GM13977 (cell line): Measurements from ENCODE around the gene NDFIP2.

ENCODE experiments used
- DNase-seq: peaks from one replicate; pipeline ENCODE4 v3.0.0; 2012; ENCODE audit warnings: low spot score
- in situ Hi-C: fragments of 300-500 bp; cut with MboI; formaldehyde crosslinking; loops from one replicate; pipeline ENCODE4 v1.12.0; 2022; ENCODE audit warnings: low sequenced_read_pairs, low pct_unique_long_range_greater_than_20kb, mixed read lengths, inconsistent platforms; ENCODE audit not compliant: unreplicated experiment
- TF ChIP-seq, protein P1 (sequence below): IDR thresholded peaks from 2 replicates; pipeline ENCODE4 v1.5.1; 2012; ENCODE audit warnings: mild to moderate bottlenecking, control low read depth; ENCODE audit not compliant: insufficient read depth; ENCODE audit errors: extremely low read depth, missing control alignments

The NDFIP2 gene

DNA sequence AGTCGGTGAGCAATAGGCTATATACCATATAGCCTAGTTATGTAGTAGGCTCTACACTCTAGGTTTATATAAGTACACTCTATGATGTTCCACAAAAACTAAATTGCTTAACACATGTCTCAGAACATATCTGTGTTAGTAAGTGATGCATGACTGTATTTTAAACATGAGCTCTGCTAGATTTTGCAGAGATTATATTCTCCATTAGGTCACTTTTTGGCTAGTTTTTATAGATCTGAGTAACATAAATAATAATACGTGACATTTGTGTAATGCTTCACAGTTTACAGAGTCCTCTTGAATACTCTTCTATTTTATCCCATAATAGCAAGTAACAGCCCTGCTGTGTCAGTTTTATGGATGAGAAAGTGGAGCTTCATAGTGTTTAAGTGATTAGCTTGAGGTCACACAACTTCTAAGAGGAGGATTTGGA, 47.8 kb downstream of the NDFIP2 start:
- DNase-seq, result no peak
- TF ChIP-seq, protein P1, sequence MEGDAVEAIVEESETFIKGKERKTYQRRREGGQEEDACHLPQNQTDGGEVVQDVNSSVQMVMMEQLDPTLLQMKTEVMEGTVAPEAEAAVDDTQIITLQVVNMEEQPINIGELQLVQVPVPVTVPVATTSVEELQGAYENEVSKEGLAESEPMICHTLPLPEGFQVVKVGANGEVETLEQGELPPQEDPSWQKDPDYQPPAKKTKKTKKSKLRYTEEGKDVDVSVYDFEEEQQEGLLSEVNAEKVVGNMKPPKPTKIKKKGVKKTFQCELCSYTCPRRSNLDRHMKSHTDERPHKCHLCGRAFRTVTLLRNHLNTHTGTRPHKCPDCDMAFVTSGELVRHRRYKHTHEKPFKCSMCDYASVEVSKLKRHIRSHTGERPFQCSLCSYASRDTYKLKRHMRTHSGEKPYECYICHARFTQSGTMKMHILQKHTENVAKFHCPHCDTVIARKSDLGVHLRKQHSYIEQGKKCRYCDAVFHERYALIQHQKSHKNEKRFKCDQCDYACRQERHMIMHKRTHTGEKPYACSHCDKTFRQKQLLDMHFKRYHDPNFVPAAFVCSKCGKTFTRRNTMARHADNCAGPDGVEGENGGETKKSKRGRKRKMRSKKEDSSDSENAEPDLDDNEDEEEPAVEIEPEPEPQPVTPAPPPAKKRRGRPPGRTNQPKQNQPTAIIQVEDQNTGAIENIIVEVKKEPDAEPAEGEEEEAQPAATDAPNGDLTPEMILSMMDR, result no peak
- in situ Hi-C loops, result no loop called here

DNA sequence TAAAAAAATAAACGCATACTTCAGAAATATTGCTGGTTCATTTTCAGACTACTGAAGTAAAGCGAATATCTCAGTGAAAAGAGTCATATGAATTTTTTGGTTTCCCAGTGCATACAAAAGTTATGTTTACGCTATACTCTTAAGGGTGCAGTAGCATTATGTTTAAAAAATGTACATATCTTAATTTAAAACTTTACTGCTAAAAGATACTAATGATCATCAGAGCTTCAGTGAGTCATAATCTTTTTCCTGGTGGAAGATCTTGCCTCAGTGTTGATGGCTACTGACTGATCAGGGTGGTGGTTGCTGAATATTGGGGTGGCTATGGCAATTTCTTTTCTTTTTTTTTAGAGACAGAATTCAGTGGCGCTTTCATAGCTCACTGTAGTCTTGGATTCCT, 48.9 kb downstream of the NDFIP2 start:
- no peak for DNase-seq
- TF ChIP-seq, protein P1, result no peak
- in situ Hi-C loops, result no loop called here

DNA sequence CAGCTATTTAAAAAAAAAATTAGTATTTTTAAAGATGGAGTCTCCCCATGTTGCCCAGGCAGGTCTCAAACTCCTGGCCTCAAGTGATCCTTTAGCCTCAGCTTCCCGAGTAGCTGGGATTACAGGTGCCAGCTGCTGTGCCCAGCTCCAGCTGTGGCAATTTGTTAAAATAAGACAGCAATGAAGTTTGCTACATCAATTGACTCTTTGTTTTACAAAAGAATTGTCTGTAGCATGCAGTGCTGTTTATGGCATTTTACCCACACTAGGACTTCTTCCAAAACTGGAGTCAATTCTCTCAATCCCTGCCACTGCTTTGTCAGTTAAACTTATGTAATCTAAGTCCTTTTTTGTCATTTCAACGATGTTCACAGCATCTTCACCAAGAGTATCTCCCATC, 49.3 kb downstream of the NDFIP2 start:
- TF ChIP-seq, protein P1, result no peak
- in situ Hi-C loops, result no loop called here

DNA sequence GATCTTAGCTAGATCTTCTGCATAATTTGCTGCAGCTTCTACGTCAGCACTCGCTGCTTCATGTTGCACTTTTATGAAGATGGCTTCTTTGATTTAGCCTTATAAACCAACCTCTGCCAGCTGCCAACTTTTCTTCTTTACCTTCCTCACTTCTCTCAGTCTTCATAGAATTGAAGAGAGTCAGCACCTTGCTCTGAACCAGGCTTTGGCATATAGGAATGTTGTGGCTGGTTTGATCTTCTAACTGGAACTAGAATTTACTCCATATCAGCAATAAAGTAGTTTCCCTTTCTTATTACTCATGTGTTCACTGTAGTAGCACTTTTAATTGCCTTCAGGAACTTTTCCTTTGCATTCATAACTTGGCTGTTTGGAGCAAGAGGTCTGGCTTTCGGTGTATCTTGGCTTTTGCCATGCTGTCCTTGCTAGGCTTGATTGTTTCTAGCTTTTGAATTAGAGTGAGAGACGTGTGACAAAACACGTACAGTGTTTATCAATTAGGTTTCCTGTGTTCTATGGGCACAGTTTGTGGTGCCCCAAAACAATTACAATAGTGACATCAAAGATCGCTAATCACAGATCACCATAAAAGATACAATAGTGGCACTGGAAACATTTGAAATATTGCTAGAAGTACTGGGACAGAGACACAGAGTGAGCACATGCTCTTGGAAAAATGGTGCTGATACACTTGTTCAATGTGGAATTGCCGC, 50.7 kb downstream of the NDFIP2 start:
- in situ Hi-C loops, result no loop called here
- TF ChIP-seq, protein P1, result no peak
- no peak for DNase-seq

More for the DNA sequence above, 49.3 kb downstream of the NDFIP2 start:
- DNase-seq, result no peak

DNA sequence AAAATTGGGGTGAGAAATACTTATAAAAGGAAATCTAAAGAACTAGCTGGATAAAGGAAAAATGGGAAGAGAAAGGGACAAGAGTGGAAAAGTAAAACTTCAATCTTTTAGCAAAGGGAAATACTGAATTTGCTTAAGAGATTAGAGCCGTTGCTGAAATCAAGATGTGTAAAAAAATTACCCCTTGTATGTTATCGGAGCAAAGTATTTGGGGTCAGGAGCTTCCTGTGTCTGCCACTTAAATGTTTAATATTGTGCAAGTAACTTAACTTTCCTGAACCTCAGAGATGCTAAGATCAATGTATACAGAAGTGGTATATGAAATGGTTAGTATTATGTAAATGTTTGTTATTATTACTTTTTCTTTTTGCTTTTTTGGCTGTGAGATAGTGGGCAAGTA, 51.6 kb downstream of the NDFIP2 start:
- no peak for DNase-seq
- TF ChIP-seq, protein P1, result no peak
- in situ Hi-C loops, result no loop called here

DNA sequence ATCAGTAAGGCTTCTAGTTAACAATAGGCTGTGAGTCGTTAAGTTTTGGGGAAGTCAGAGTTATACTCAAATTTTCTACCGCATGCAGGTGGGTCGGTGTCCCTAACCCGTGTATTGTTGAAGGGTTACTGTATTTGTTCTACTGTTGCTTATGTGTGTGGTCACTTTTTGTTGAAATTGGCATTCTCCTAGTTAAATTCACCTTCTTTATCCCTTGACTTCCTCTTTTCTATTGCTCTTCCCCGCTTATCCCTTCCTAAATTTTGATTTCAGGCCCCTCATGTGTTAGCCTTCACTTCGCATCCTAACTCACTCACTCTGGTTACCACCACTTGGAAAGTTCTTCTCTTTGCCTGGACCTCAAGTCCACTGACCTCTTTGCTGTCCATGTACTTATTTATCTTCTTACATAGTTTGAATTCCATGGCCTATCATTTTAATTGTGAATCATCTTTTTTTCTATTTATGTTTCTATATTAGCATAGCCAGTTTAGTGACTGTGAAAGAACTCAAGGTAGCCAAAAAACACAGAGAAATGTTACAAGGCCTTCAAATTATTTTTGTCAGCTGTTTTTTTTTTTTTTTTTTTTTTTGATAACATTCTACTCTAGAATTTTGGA, 52.9 kb downstream of the NDFIP2 start:
- no peak for DNase-seq
- TF ChIP-seq, protein P1, result no peak
- in situ Hi-C loops, result no loop called here
